OCI-LY3 (cell line): ENCODE data around the gene DNAJC9.

Source experiments
- CTCF ChIP-seq: fragments of 200-600, 300-600 bp; sonication (generic); IDR thresholded peaks from 2 replicates; pipeline ENCODE4 v1.5.1; 2014; ENCODE audit warnings: antibody characterized with exemption, low read length, low read depth
- EZH2phosphoT487 ChIP-seq: fragments of 200-600 bp; shearing (Covaris generic); IDR thresholded peaks from 2 replicates; pipeline ENCODE4 v1.6.1; 2018; ENCODE audit warnings: antibody characterized with exemption, mixed run types, low read depth

- no peak for TF ChIP-seq CTCF
- no peak for TF ChIP-seq EZH2phosphoT487
Measured at GRCh38 chr10:73228247-73228646, 18.8 kb downstream of the DNAJC9 start.
